HPDE6-E6E7 (cell line): ENCODE data around the gene CITED4.

Experiments used
- DNase-seq: peaks from one replicate; pipeline ENCODE4 v3.0.0; 2011; ENCODE audit warnings: missing footprints; ENCODE audit errors: extremely low spot score

The CITED4 gene

DNA sequence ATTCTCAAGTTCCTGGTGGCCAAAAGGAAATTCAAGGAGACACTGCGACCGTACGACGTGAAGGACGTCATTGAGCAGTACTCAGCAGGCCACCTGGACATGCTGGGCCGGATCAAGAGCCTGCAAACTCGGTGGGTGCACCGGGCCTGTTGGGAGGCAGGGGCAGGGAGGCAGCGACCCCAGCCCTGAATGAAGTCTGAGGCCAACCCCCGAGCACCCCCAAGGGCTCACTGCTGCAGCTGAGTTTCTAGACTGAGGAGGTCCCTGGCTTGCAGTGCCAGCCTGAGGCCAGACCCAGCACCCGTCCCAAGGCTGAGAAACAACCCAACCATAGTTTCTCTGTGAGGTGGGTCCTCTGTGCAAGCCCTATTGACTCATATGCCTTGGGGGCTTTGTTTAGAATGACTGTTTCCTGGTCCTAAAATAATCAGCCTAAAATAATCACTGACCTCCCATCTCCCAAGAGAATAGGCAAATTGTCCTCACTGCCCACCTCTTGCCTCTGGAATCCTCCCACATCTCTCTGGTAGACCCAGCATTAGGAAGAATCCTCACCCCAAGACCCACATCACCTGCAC, 27.1 kb downstream of the CITED4 start:
- DNase-seq, result no peak

DNA sequence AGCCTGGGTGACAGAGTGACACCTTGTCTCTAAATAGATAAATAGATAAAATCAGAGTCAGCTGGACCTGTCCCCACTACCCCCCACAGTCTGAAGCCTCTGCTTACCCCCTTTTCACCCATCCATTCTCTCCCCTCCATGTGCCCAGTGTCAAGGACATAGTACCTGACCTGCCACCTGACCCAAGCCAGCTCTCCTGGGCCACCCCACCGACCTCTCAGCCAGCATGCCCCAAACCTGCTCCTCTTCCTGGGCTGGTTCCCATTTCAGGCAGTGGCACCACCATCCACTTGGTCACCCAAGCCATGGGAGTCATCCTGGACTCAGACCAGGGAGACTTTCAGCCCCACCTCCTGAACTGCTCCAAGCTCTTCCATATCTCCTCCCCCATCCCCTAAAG, 28.2 kb downstream of the CITED4 start:
- DNase-seq, result no peak

DNA sequence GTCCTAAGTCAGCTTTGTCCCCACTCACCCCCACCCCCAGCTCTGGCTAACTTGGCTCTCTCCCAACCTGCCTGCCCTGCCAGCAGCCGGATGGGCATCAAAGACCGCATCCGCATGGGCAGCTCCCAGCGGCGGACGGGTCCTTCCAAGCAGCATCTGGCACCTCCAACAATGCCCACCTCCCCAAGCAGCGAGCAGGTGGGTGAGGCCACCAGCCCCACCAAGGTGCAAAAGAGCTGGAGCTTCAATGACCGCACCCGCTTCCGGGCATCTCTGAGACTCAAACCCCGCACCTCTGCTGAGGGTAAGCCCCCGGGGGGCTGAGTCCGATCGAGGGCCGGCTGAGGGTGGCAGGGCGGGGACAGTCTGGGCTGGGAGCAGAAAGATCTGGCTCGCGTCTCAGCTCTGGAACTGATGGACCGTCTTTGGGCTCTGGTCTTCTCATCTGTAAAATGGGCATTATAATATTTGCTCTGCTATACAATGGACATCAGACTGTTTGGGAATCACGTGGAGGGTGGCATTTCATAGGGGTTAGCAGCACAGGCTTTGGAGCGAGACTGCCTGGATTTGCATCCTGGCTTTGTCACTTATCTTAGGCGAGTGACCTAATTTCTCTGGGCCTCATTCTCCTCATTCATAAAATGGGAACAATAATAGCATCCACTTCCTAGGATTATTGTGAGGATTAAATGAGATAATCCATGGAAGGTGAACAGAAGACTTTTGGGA, 31.0 kb downstream of the CITED4 start:
- DNase-seq, result no peak

DNA sequence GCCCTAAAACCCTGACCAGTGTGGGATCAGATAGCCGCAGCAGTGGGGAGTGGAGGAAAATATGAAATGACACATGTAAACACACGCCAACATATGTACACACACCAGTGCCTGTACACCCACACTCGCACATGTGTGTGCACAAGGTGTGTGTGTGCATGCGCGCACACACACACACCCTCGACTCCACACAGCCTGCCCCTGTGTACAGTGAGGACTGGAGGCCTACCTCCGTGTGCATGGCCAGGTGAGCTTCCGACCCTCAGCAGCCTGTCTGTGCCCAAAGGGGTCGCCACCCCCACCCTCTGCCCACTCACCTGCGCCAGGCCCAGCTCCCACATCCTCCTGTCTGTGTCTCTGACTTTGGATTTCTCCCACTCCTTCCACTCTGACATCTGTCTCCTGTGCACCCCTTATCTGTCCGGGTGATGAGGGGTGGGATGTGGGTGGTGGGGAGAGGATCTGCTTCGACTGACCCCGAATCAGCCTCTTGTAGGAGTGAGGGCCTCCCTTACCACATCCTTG, 31.7 kb downstream of the CITED4 start:
- DNase-seq, result no peak

DNA sequence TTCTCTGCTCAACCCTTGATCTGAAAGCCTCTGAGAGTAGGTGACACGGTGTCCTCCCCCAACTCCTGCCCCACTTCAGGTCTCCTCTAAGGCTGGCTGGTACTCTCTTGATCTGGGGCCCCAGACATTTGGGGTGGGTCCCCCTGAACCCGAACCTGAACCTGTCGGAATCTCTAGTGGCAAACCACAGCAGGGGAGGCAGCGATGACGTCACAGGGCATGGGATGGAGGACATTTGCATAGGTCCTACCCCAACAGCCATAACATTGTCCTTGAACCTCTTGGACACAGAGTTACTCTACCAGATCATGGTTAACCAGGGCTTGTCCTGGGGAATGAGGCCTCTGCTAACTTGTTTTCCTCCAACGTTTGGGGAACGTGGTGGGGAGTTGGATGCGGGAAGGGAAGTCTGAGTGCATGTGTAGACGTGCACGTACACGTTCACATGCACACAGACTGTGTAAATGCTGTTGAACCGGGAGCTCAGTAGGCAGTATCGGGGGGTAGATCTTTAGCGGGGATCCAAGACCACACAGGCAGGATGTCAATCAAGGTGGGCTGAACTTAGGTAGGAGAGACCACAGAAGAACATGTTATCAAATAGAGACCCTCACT, 32.4 kb downstream of the CITED4 start:
- DNase-seq, result no peak

DNA sequence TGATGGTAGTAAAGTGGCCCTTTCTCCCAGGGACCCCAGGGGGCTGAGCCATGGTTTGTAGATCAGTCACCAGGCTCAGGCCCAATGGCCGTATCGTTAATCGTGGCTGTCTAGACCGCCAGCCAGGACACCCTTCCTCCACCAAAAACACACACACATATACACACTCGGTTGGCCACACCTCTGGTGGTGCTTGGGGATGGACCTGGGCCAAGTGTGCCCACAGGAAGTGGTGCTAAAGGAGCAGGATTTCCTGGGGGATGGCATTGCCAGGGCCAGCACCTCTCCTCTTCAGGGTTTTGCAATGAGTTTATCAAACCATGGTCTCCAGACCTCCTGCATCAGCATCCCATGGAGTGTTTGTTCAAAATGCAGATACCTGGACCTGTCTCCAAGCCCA, 36.2 kb downstream of the CITED4 start:
- no peak for DNase-seq

DNA sequence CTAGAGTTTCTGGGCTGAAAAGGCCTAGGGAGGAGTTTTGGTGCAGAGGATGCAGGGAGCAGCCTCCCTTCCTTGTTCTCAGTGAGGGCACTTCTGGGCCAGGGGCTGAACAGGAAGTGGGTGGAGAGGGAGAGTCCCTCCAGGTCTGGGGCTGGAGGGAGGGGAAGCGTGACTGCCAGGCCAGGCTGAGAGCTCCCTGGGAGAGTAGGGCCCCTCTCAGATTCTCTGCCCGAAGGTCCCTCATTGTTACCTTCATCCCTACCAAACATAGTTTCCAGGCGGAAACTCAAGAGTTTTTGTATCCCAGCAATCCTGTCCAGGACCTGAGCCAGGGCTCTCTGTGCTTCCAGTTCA, 36.8 kb downstream of the CITED4 start:
- DNase-seq, result no peak

DNA sequence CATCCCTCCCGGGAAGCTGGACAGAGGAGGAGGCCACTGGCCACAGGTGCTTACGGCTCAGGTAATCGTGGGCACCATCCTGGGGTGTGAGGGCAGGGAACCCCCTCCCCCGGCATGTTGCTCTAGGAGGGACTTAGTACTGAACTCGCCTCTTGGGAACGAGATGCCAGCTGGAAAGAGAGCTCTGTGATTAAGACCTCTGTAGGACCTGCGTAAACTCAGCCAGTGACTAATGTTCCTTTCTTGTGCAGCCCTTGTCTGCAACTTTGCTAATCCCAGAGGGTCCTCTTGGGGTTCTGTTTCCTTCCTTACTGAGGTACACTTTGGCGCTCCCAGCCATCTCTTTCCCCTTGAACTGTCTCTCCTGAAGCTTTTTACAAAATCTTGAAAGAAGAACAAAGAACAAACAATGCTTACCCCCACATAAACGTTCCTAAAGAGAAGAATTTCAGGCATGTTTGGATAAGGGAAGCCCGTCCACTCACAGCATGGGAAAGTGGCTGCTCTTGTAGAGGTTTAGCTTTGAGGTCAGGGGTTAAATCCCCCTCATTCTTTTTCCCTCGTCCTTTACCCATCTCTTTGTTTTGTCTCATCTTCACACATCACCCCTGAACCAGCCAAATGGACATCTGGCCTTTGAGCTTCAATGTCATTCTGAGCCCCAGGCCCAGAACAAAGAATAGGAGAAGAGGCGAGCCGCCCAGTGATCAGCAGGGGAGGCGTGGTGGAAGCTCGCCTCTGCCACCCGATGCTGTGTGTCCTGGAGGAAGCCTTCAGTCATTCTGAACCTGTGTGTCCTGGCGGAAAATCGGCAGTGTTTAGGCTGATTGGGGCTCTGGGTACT, 37.4 kb downstream of the CITED4 start:
- DNase-seq, result no peak

DNA sequence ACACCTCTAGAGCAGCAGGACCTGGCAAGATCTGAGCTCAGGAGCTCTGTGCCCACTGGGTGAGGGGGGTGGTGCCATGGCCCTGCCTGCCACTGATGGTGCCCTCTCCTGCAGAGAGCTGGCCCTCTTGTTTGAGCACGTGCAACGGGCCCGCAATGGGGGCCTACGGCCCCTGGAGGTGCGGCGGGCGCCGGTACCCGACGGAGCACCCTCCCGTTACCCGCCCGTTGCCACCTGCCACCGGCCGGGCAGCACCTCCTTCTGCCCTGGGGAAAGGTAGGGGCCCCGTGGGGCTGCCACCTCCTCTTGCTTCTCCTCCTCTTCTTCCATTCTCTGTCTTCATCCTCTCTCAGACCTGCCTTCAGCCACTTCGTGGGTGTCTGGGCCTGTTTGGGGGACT, 38.2 kb downstream of the CITED4 start:
- no peak for DNase-seq

DNA sequence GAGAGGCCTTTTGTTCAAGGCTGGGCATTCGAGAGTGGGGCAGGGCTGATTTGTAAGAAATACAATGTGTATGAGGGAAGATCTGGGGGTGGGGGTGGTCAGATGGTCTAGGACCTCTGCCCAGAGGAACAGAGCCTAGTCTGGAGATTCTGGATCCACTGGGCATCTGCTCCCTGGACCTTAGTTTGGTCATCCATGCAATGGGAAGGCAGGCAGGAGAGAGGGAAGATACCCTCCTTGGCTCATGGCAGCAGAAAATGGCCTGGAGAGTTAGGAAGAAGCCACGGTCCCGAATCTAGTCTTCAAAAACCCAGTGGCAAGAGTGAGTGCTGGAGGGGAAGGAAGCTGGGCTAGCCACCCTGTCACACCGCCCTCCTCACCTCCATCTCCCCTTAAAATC, 38.8 kb downstream of the CITED4 start:
- DNase-seq, result no peak

DNA sequence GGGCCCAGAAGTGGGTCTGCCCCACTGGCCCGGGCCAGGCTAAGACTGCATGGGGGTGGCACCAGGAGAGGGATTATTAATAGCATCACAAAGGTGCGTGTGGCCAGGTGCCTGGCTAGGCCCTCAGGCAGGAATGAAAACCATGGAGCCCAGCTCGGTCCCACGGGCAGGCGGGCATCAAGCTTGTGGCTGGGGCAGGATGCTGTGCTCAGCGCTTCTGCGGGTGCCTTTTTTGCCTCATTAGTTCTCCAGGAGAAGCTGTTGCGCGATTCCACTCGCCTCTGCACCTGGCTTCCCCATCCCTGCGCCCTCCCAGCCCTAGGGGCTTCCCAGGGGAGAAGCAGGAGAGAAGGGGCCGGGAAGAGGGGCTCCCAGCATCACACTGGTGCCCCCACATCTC, 39.3 kb downstream of the CITED4 start:
- DNase-seq, result no peak

DNA sequence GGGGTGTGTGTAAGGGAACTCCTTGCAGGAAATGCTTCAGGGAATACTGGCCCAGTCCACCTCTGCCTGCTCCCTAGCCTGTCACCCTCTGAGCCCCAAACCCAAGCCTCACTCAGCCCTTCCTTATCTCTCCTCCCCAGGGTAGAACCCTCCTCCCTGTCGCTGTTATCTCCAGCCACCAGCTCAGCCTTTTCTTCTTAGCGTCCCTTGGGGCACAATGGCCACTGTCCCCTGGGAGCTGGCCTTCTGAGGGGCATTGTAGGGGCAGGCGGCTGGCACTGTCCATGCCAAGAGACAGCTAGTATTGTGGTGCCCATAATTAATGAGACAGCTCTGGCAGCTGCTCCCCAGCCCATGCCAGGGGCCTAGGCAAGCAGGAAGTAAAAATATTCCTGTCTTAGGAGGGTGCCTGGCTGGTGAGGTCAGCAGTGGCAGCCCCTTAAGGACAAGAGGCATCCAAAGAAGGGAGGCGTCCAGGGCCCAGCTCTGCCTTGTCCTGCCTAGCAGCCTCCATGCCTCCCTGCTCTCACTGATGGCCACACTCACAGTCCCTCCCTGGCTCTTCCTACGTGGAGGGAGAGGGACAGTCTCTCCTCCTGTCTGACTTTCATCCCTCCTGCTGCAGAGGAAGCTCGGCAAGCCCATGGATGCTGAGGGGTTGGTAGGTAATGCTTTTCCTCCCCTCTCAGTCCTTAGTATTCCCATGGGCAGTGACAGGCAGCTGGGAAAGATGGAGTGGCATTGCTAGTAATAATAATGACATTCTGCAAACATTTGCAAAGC, 41.1 kb downstream of the CITED4 start:
- no peak for DNase-seq

DNA sequence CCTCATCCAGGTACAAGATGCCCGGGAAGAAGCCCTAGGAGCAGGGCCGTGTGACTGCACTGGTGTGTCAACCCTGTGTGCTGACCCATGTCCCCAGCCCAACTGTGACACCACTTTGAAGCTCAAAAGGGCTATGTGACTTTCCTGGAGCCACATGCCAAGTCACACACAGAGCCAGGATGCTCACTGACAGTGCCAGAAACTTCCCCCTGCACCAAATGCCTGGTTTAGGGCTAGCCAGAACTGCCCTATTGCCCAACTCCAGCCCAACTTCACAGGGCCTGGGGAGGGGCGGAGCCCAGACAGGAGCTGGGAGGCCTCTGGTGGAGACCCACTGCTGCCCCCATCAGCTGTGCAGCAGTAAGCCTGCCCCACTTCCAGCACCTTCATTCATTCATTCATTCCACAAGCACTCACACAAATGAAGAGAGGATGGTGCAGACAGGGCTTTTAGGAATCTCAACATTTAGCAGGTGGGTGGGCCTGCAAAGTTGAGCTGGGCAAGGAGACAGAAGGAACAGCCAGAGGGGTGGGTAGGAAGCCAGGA, 41.8 kb downstream of the CITED4 start:
- no peak for DNase-seq

DNA sequence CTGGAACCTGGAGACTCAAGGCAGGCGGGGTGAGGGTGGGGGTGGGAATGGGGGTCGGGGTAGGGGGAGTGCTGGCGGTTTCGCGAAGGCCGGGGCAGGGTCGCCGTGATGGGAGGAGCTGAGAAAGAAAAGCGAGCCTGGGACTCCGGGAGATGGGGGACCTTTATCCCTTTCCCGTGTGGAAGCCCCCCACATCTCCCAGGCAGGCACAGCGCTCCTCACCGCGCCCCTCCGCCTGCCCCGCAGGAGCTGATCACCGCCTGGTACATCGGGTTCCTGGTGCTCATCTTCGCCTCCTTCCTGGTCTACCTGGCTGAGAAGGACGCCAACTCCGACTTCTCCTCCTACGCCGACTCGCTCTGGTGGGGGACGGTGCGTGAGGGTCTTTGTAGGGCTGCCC, 43.1 kb downstream of the CITED4 start:
- no peak for DNase-seq

DNA sequence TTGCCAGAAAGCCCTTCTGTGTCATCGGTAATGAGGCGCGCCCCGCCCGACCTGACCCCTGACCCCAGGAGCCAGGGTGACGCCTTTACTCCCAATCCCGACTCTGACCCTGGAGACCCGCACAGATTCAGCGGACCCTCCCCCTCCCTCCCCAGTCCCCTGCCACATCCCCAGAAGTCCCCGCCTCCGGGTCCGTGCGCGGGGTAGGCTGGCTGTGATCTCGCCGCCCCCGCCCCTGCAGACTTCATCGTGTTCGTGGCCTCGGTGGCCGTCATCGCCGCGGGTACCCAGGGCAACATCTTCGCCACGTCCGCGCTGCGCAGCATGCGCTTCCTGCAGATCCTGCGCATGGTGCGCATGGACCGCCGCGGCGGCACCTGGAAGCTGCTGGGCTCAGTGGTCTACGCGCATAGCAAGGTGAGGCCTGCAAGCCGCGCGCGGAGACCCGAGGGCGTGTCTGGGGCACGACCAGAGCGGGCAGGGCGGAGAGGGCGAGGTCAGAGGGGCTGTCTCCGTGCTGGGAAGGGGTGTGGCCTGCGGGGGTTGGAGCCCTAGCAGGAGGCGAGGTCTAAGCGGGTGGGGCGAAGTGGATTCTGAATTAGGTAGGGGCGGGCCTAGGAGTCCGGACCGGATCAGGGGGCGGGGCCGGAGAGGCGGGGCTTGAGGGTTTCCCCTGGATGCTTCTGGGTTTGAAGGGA, 43.8 kb downstream of the CITED4 start:
- peak; percentile 50 for DNase-seq

DNA sequence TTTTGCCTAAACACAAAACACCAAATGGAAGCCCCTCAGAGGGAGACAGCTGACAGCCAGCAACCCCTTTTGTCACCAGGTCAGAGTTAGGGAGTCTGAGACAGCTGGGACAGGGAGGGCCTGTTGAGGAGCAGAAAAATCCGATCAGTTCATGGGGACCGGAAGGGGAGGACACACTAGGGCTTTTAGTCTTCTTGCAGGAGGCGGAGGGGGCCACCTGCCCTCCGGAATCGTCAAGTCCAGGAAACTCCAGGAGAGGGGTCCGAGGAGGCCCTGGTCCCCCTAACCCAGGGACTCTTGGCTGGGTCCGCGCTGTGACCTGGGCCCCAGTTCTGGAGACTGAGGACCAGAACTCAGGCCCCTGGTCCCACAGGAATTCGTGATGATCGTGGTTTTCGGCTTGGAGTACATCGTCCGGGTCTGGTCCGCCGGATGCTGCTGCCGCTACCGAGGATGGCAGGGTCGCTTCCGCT, 44.3 kb downstream of the CITED4 start:
- no peak for DNase-seq

DNA sequence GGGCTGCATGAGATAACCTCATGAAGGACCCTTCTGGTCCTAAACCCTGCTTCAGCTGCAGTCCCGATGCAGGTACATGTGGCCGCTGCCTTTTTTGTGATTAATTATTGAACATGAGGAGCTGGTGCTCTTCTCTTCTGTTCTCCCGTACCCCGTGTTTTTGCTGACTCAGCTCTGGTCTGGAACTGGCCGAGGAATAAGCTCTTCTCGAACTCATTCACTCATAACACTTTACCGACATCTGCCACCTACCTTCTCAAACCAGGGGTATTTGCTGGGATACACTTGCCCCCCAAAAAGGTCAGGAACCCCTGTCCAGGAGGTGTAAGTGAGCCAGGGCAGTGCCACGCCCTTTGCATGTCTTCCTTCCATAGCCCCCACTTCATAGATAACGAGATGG, 46.7 kb downstream of the CITED4 start:
- DNase-seq, result no peak
